GM18519 (cell line): ENCODE results near the gene ZNF839.

Source experiments
- ATAC-seq: cut with Tn5 transposase; IDR thresholded peaks from one replicate; pipeline ENCODE4 v1.9.1; 2021; ENCODE audit warnings: mild to moderate bottlenecking, moderate library complexity; ENCODE audit not compliant: unreplicated experiment, low FRiP score

The ZNF839 gene

DNA sequence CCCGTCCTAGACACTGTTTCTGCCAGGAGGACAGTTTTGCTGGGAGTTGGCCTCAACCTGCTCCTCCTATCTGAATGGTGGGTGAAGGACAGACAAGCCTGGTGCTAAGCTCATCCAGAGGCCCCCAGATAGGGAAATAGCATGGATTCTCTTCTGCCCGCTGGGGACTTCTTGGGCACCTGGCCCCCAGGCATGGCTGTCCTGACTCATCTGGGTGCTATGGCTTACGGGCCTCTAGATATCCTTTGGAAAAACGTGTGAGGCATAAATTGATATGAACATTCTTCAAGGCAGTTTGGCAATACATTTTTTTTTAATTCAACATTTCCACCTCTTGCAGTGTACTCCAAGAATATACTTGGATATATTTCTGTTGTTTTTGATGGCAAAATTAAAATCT is 51.8 kb downstream of the ZNF839 start:
- ATAC-seq, result no peak

GRCh38 chr14:102373110-102373509 is 53.6 kb downstream of the ZNF839 start:
- ATAC-seq, result no peak

- no peak for ATAC-seq
Measured at GRCh38 chr14:102374264-102374663, 54.7 kb downstream of the ZNF839 start.

DNA sequence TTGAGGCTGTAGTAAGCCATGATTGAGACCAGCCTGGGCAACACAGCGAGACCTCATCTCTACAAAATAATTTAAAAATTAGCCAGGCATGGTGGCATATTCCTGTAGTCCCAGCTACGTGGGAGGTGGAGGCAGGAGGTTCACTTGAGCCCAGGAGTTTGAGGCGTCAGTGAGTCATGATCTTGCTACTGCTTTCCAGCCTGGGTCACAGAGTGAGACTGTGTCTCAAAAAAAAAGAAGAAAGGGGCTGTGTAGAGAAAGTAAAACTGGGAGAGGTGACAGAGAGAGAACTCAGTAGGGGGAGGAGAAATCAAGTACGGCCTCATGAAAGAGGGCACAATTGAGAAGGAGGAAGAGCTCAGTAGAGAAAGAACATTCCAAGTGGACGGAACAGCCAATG is 55.6 kb downstream of the ZNF839 start:
- ATAC-seq, result no peak

GRCh38 chr14:102377696-102378095 is 58.1 kb downstream of the ZNF839 start:
- ATAC-seq, result no peak

GRCh38 chr14:102378830-102379229 is 59.3 kb downstream of the ZNF839 start:
- no peak for ATAC-seq

DNA sequence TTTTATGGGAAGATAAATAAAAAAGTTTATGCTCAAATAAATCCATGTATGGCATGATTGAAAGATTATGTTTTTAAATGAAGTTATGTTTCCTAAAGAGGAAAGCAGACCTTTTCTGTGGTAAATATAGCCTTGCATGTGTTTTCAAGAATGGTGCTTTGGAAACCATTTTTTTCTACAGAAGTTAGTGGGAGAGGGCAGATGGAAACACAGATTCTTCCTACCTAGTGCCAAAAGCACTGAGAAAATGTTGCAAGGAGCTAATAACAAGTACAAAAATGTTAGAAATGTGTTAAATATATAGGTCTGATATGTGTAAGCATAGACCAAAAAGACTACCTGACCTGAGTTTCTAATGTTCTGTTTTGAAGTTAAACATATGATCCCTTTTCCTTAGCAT is 67.5 kb downstream of the ZNF839 start:
- no peak for ATAC-seq

- ATAC-seq, result no peak
Measured at GRCh38 chr14:102389246-102389645, 69.7 kb downstream of the ZNF839 start.

- ATAC-seq, result no peak
Measured at GRCh38 chr14:102390064-102390855, 70.7 kb downstream of the ZNF839 start.
